ENCODE data around the gene CT55. TPM values are rescaled to one million over a fixed set of nuclear protein-coding genes. Genes with fewer than 3 reads are reported as not detected.
"Not testable (repeated sequence)": the region's sequence is repeated elsewhere in the genome, so short reads cannot be mapped to it uniquely, and the experiment has no call there.

CT55 gene
- total RNA-seq, 1 experiment from 2014 or later: not detected

DNA sequence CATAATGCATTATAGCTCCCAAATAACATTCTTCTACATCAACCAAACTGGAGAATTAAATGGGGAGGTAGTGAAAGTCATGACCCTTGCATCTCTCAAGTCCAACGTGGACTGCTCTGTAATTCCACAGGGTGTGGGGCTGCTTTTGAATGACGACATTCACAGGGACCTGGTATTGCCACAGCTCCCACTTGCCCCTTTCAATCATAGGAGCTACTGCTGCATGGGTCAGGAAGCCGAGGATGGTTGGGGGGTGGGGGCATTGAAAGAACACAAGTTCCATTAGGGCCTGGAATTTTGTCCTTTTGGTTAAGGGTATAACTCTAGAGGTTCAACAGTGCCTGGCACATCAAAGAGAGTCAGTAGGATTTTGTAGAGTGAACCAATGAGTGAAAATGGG, 7.4 kb upstream of the CT55 start:
- H3K4me3 Mint-ChIP-seq (ENCODE audit: unreplicated experiment): no peak overlapping the region
- peaks cover 89% of the 10 kb centered on the region for H3K27me3 Mint-ChIP-seq (ENCODE audit: insufficient read depth, unreplicated experiment)
- no peak overlapping the region for H3K27ac Mint-ChIP-seq (ENCODE audit: low read depth, unreplicated experiment)
- no peak for TF ChIP-seq CTCF (IDR thresholded peaks at IDR 0.05; ENCODE audit: unreplicated experiment)
- DNase-seq (ENCODE audit: unreplicated experiment): no peak
- H3K4me1 Mint-ChIP-seq (ENCODE audit: insufficient read depth, unreplicated experiment): no peaks in the 10 kb centered on the region
- H3K9me3 Mint-ChIP-seq (ENCODE audit: unreplicated experiment): no peaks in the 10 kb centered on the region
- intact Hi-C loops (cut with micrococcal nuclease): no loop called here
- no TSS peak for BruUV-seq (replicated peaks)
- CTCF ChIA-PET: interaction anchor here (0.7 kb wide), 1 partner anchor 9 kb away, joined by 3 read pairs; no protein-coding TSS in a partner anchor
- POLR2A ChIA-PET: no interaction called here
- peaks cover 7% of the 10 kb centered on the region for H3K36me3 Mint-ChIP-seq (ENCODE audit: insufficient read depth, unreplicated experiment)

DNA sequence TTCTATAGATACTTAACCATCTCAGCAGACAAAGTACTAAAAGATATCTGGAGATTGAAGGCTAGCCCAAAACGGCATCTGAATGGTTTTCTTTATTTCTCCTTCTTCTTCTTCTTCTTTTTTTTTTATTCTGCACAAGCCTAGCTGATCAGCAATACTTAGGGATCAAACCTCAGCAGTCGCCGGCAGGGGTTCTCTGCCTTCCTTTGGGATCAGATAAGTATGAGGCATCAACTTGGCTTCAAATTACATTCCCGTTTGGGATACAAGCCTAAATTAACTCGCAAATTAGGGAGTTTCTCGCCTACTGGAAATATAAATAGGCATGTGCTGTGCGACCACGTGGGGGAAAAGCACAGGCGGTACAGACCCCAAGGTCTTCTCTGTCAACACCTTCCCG, 730 bp downstream of the CT55 start:
- CTCF ChIA-PET: interaction anchor here (0.6 to 1.2 kb wide), 3 partner anchors 8 to 351 kb away, joined by 3 read pairs; no protein-coding TSS in a partner anchor
- intact Hi-C loops (cut with micrococcal nuclease): no loop called here
- no peak for DNase-seq (ENCODE audit: unreplicated experiment)
- TF ChIP-seq CTCF (IDR thresholded peaks at IDR 0.05; ENCODE audit: unreplicated experiment): no peak
- H3K36me3 Mint-ChIP-seq (ENCODE audit: insufficient read depth, unreplicated experiment): peaks cover 7% of the 10 kb centered on the region
- H3K27me3 Mint-ChIP-seq (ENCODE audit: insufficient read depth, unreplicated experiment): peaks cover 35% of the 10 kb centered on the region
- no TSS peak for BruUV-seq (replicated peaks)
- POLR2A ChIA-PET: no interaction called here
- no peaks in the 10 kb centered on the region for H3K4me1 Mint-ChIP-seq (ENCODE audit: insufficient read depth, unreplicated experiment)
- no peak overlapping the region for H3K4me3 Mint-ChIP-seq (ENCODE audit: unreplicated experiment)
- no peak overlapping the region for H3K27ac Mint-ChIP-seq (ENCODE audit: low read depth, unreplicated experiment)
- no peaks in the 10 kb centered on the region for H3K9me3 Mint-ChIP-seq (ENCODE audit: unreplicated experiment)

- H3K9me3 Mint-ChIP-seq (ENCODE audit: unreplicated experiment); POLR2A ChIA-PET; H3K27ac Mint-ChIP-seq (ENCODE audit: low read depth, unreplicated experiment); DNase-seq (ENCODE audit: unreplicated experiment); BruUV-seq (replicated peaks); H3K4me3 Mint-ChIP-seq (ENCODE audit: unreplicated experiment); intact Hi-C loops (cut with micrococcal nuclease); H3K4me1 Mint-ChIP-seq (ENCODE audit: insufficient read depth, unreplicated experiment); H3K36me3 Mint-ChIP-seq (ENCODE audit: insufficient read depth, unreplicated experiment): not testable (repeated sequence)
- peaks cover 30% of the 10 kb centered on the region for H3K27me3 Mint-ChIP-seq (ENCODE audit: insufficient read depth, unreplicated experiment)
- CTCF ChIA-PET: interaction anchor here (1.2 kb wide), 1 partner anchor 9 kb away, joined by 3 read pairs; no protein-coding TSS in a partner anchor
These were observed 1.7 kb downstream of the CT55 start for GRCh38 chrX:135169534-135169933.

- Mint-ChIP-seq H3K4me1 (ENCODE audit: insufficient read depth, unreplicated experiment) (no peaks in the 10 kb centered on the region), H3K9me3 (ENCODE audit: unreplicated experiment) (no peaks in the 10 kb centered on the region), H3K27me3 (ENCODE audit: insufficient read depth, unreplicated experiment) (peaks cover 19% of the 10 kb centered on the region), H3K4me3 (ENCODE audit: unreplicated experiment) (no peak overlapping the region), H3K36me3 (ENCODE audit: insufficient read depth, unreplicated experiment) (no peaks in the 10 kb centered on the region), H3K27ac (ENCODE audit: low read depth, unreplicated experiment) (no peak overlapping the region)
- intact Hi-C loops (cut with micrococcal nuclease): no loop called here
- CTCF ChIA-PET: no interaction called here
- no peak for DNase-seq (ENCODE audit: unreplicated experiment)
- no peak for TF ChIP-seq CTCF (IDR thresholded peaks at IDR 0.05; ENCODE audit: unreplicated experiment)
- POLR2A ChIA-PET: interaction anchor here (0.6 to 0.7 kb wide), 2 partner anchors 145 to 218 kb away, joined by 3 read pairs; no protein-coding TSS in a partner anchor
- no TSS peak for BruUV-seq (replicated peaks)
These were observed 2.7 kb downstream of the CT55 start for GRCh38 chrX:135168486-135168885.

DNA sequence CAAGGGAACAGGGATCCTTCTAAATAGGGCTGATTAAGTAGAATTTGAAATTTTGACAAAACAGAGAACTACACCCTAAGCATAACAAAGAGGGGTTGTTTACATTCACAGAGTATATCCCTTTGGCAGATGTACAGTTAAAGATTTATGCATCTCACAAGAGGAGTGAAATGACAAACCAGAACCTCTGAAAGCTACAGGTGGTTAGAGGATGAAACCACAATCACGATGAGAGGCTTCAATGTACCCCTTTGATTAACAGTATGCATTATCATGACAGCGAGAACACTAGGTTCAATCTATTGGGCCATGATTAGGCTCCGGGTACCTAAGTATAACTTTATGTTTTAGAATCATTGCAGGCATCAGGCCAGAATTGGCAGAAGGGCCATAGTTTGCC, 16.5 kb downstream of the CT55 start:
- DNase-seq (ENCODE audit: unreplicated experiment); BruUV-seq (replicated peaks); H3K27ac Mint-ChIP-seq (ENCODE audit: low read depth, unreplicated experiment); H3K4me1 Mint-ChIP-seq (ENCODE audit: insufficient read depth, unreplicated experiment); intact Hi-C loops (cut with micrococcal nuclease); H3K36me3 Mint-ChIP-seq (ENCODE audit: insufficient read depth, unreplicated experiment); H3K9me3 Mint-ChIP-seq (ENCODE audit: unreplicated experiment); CTCF ChIA-PET; POLR2A ChIA-PET; H3K4me3 Mint-ChIP-seq (ENCODE audit: unreplicated experiment): not testable (repeated sequence)
- H3K27me3 Mint-ChIP-seq (ENCODE audit: insufficient read depth, unreplicated experiment): peaks cover 19% of the 10 kb centered on the region

GRCh38 chrX:135126145-135126544, 45.1 kb downstream of the CT55 start:
- not testable (repeated sequence) for H3K36me3 Mint-ChIP-seq (ENCODE audit: insufficient read depth, unreplicated experiment); H3K4me1 Mint-ChIP-seq (ENCODE audit: insufficient read depth, unreplicated experiment)

DNA sequence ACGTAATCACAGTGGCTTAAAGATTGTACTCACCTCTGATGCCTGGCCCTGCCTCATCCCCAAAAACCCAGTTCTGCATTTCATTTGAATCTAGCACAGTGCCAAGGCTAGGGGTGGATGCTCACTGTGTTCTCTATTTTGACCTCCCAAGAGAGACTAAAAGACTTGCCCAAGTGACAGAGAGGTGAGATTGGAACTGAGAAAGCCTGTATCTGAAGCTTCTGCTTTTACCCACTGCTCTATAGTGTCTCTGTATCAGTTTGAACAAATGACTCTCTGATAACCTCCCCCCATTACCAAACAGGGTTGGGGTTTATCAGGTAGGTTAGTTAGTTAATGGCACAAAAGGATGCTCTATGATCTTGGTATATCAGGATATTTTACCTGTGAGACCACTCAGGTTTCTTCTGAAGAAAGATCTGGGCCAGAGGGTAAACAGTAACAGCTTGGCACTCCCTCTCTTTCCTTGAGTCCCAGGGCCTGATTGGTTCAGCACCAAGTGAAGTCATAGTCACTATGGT, 51.1 kb downstream of the CT55 start, which contains the start of gene ETDB:
ETDB (minus strand) TSS at position 471 of the 521 bp plus-strand sequence. CDS start 1,265 bp downstream, outside the sequence.
- BruUV-seq (replicated peaks); H3K9me3 Mint-ChIP-seq (ENCODE audit: unreplicated experiment); CTCF ChIA-PET; H3K4me3 Mint-ChIP-seq (ENCODE audit: unreplicated experiment); H3K4me1 Mint-ChIP-seq (ENCODE audit: insufficient read depth, unreplicated experiment); H3K27me3 Mint-ChIP-seq (ENCODE audit: insufficient read depth, unreplicated experiment); H3K27ac Mint-ChIP-seq (ENCODE audit: low read depth, unreplicated experiment); DNase-seq (ENCODE audit: unreplicated experiment); POLR2A ChIA-PET; H3K36me3 Mint-ChIP-seq (ENCODE audit: insufficient read depth, unreplicated experiment); intact Hi-C loops (cut with micrococcal nuclease): not testable (repeated sequence)

More at GRCh38 chrX:135126145-135126544, 45.1 kb downstream of the CT55 start:
- H3K4me3 Mint-ChIP-seq (ENCODE audit: unreplicated experiment); intact Hi-C loops (cut with micrococcal nuclease); CTCF ChIA-PET; POLR2A ChIA-PET; H3K27me3 Mint-ChIP-seq (ENCODE audit: insufficient read depth, unreplicated experiment); H3K27ac Mint-ChIP-seq (ENCODE audit: low read depth, unreplicated experiment); DNase-seq (ENCODE audit: unreplicated experiment); H3K9me3 Mint-ChIP-seq (ENCODE audit: unreplicated experiment); BruUV-seq (replicated peaks): not testable (repeated sequence)
